HEK293 (cell line): Measurements from ENCODE around the gene ANXA10.

ENCODE experiments used
- CTCF ChIA-PET: fragments of 350-600 bp; formaldehyde crosslinking; extraction: SDS; loops from one replicate; lab custom pipeline; 2021; ENCODE audit warnings: antibody characterized with exemption; lab: Yijun Ruan, JAX
- POLR2A ChIA-PET: fragments of 300-600 bp; formaldehyde crosslinking; extraction: SDS; loops from one replicate; lab custom pipeline; 2020; ENCODE audit warnings: antibody characterized with exemption, inconsistent platforms; lab: Yijun Ruan, JAX
- H3K27ac ChIP-seq: fragments of 200-500 bp; sonication (Bioruptor generic); 2 replicates; pipeline ENCODE4 v1.5.1; 2014; ENCODE audit warnings: low read depth, low read length, control low read depth, inconsistent platforms; ENCODE audit errors: extremely low read depth
- H3K36me3 ChIP-seq, 2 experiments: fragments of 200-500 bp in 1 of 2; sonication (Bioruptor generic) in 1 of 2; 1 replicate in 1 of 2; 2 replicates in 1 of 2; pipeline ENCODE4 v1.5.1; 2014 to 2017; ENCODE audit warnings: inconsistent platforms in 2 of 2, low read length in 2 of 2; ENCODE audit not compliant: control insufficient read depth in 2 of 2, insufficient read depth in 1 of 2
- H3K4me1 ChIP-seq: fragments of 200-500 bp; sonication (Bioruptor generic); 2 replicates; pipeline ENCODE4 v1.5.1; 2014; ENCODE audit warnings: mild to moderate bottlenecking, low read length, inconsistent platforms; ENCODE audit not compliant: control insufficient read depth, insufficient read depth
- H3K4me3 ChIP-seq: 2 replicates; pipeline ENCODE4 v1.5.1; 2011; ENCODE audit warnings: low read depth, mild to moderate bottlenecking, control low read depth, low read length, moderate library complexity
- H3K9me3 ChIP-seq: fragments of 200-500 bp; sonication (Bioruptor generic); 2 replicates; pipeline ENCODE4 v1.5.1; 2014; ENCODE audit warnings: low read depth, low read length, inconsistent platforms; ENCODE audit not compliant: control insufficient read depth, insufficient read depth
- FEZF1 ChIP-seq: fragments of 450-650 bp; formaldehyde crosslinking; IDR thresholded peaks from 2 replicates; pipeline ENCODE4 v1.5.1; 2016; ENCODE audit warnings: missing biosample characterization, missing genetic modification characterization
- GLIS1 ChIP-seq: fragments of 450-650 bp; formaldehyde crosslinking; IDR thresholded peaks from 2 replicates; pipeline ENCODE4 v1.5.1; 2016; ENCODE audit warnings: missing biosample characterization, missing genetic modification characterization
- HOXC10 ChIP-seq: sonication (generic); formaldehyde crosslinking; IDR thresholded peaks from 2 replicates; pipeline ENCODE4 v1.8.1; 2023; ENCODE audit warnings: mild to moderate bottlenecking, missing genetic modification reagents
- IKZF3 ChIP-seq: fragments of 450-650 bp; IDR thresholded peaks from 2 replicates; pipeline ENCODE4 v1.5.0; 2018; ENCODE audit warnings: missing biosample characterization, mild to moderate bottlenecking, missing genetic modification characterization, moderate library complexity
- KLF8 ChIP-seq: fragments of 450-650 bp; formaldehyde crosslinking; IDR thresholded peaks from 2 replicates; pipeline ENCODE4 v1.5.1; 2016; ENCODE audit warnings: missing biosample characterization, missing genetic modification characterization
- MEIS1 ChIP-seq: sonication (generic); formaldehyde crosslinking; IDR thresholded peaks from 2 replicates; pipeline ENCODE4 v1.8.1; 2022; ENCODE audit warnings: missing genetic modification reagents, mild to moderate bottlenecking, borderline replicate concordance
- SP7 ChIP-seq: fragments of 450-650 bp; formaldehyde crosslinking; IDR thresholded peaks from 2 replicates; pipeline ENCODE4 v1.5.1; 2016; ENCODE audit warnings: missing biosample characterization, missing genetic modification characterization
- YY1 ChIP-seq: fragments of 450-650 bp; formaldehyde crosslinking; IDR thresholded peaks from 2 replicates; pipeline ENCODE4 v1.5.1; 2018; ENCODE audit warnings: missing biosample characterization, missing genetic modification characterization
- ZIC2 ChIP-seq: fragments of 450-650 bp; formaldehyde crosslinking; IDR thresholded peaks from 2 replicates; pipeline ENCODE4 v1.5.1; 2016; ENCODE audit warnings: missing biosample characterization, missing genetic modification characterization
- ZNF169 ChIP-seq: fragments of 450-650 bp; formaldehyde crosslinking; IDR thresholded peaks from 2 replicates; pipeline ENCODE4 v1.5.1; 2016; ENCODE audit warnings: missing biosample characterization, missing genetic modification characterization
- ZNF354C ChIP-seq: fragments of 450-650 bp; formaldehyde crosslinking; IDR thresholded peaks from 2 replicates; pipeline ENCODE4 v1.5.1; 2016; ENCODE audit warnings: missing biosample characterization, missing genetic modification characterization, low read depth, borderline replicate concordance
- ZNF501 ChIP-seq: fragments of 450-650 bp; formaldehyde crosslinking; IDR thresholded peaks from 2 replicates; pipeline ENCODE4 v1.5.1; 2016; ENCODE audit warnings: missing biosample characterization, missing genetic modification characterization
- ZNF692 ChIP-seq: fragments of 450-650 bp; formaldehyde crosslinking; IDR thresholded peaks from 2 replicates; pipeline ENCODE4 v1.5.1; 2016; ENCODE audit warnings: missing biosample characterization, missing genetic modification characterization
- TF ChIP-seq, protein P1 (sequence below): fragments of 450-650 bp; formaldehyde crosslinking; conservative IDR thresholded peaks from 2 replicates; pipeline ENCODE4 v1.5.1; 2016; ENCODE audit warnings: low read depth, missing biosample characterization, missing genetic modification characterization
- TF ChIP-seq, protein P2 (sequence below): fragments of 450-650 bp; formaldehyde crosslinking; IDR thresholded peaks from 2 replicates; pipeline ENCODE4 v1.5.1; 2017; ENCODE audit warnings: missing biosample characterization, missing genetic modification characterization
- TF ChIP-seq, protein P3 (sequence below): fragments of 450-650 bp; formaldehyde crosslinking; optimal IDR thresholded peaks from 2 replicates; pipeline ENCODE3; 2016; ENCODE audit warnings: missing biosample characterization, mild to moderate bottlenecking, missing genetic modification characterization

Gene ANXA10

GRCh38 chr4:168150420-168151050 lies 58.2 kb downstream of the ANXA10 start:
- Histone ChIP-seq H3K4me3 (no peak overlapping the region), H3K4me1 (no peaks in the 10 kb centered on the region), H3K9me3 (no peaks in the 10 kb centered on the region), H3K27ac (no peak overlapping the region), H3K36me3 (no peaks in the 10 kb centered on the region)
- POLR2A ChIA-PET, result no interaction called here
- CTCF ChIA-PET, result interaction anchor here (0.6 kb wide), 1 partner anchor 1029 kb away, joined by 4 read pairs; no protein-coding TSS in a partner anchor
- TF ChIP-seq, protein P1, sequence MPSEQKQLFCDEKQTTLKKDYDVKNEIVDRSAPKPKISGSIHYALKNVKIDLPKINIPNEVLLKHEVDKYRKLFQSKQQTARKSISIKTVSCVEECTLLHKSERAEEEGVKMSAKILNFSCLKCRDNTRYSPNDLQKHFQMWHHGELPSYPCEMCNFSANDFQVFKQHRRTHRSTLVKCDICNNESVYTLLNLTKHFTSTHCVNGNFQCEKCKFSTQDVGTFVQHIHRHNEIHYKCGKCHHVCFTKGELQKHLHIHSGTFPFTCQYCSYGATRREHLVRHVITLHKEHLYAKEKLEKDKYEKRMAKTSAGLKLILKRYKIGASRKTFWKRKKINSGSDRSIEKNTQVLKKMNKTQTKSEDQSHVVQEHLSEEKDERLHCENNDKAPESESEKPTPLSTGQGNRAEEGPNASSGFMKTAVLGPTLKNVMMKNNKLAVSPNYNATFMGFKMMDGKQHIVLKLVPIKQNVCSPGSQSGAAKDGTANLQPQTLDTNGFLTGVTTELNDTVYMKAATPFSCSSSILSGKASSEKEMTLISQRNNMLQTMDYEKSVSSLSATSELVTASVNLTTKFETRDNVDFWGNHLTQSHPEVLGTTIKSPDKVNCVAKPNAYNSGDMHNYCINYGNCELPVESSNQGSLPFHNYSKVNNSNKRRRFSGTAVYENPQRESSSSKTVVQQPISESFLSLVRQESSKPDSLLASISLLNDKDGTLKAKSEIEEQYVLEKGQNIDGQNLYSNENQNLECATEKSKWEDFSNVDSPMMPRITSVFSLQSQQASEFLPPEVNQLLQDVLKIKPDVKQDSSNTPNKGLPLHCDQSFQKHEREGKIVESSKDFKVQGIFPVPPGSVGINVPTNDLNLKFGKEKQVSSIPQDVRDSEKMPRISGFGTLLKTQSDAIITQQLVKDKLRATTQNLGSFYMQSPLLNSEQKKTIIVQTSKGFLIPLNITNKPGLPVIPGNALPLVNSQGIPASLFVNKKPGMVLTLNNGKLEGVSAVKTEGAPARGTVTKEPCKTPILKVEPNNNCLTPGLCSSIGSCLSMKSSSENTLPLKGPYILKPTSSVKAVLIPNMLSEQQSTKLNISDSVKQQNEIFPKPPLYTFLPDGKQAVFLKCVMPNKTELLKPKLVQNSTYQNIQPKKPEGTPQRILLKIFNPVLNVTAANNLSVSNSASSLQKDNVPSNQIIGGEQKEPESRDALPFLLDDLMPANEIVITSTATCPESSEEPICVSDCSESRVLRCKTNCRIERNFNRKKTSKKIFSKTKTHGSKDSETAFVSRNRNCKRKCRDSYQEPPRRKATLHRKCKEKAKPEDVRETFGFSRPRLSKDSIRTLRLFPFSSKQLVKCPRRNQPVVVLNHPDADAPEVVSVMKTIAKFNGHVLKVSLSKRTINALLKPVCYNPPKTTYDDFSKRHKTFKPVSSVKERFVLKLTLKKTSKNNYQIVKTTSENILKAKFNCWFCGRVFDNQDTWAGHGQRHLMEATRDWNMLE (tag by site-specific recombination), result no peak

- no peak for TF ChIP-seq HOXC10 (CRISPR knock-in tag)
- Histone ChIP-seq H3K4me3 (no peak overlapping the region), H3K9me3 (no peaks in the 10 kb centered on the region), H3K27ac (no peak overlapping the region), H3K36me3 (no peaks in the 10 kb centered on the region), H3K4me1 (no peaks in the 10 kb centered on the region)
- POLR2A ChIA-PET, result no interaction called here
- CTCF ChIA-PET, result no interaction called here
Observed at GRCh38 chr4:168151327-168151726, 59.0 kb downstream of the ANXA10 start.

- H3K9me3 ChIP-seq, result no peaks in the 10 kb centered on the region
- TF ChIP-seq IKZF3 (tag by site-specific recombination) (no peak), MEIS1 (CRISPR knock-in tag) (no peak), GLIS1 (no peak)
- CTCF ChIA-PET, result interaction anchor here (0.6 to 1.5 kb wide), 12 partner anchors 9 to 1560 kb away, joined by 3 to 12 read pairs (median 4); no protein-coding TSS in a partner anchor
- H3K36me3 ChIP-seq, result no peaks in the 10 kb centered on the region
- H3K4me1 ChIP-seq, result no peaks in the 10 kb centered on the region
- no peak overlapping the region for H3K4me3 ChIP-seq
- H3K27ac ChIP-seq, result no peak overlapping the region
- POLR2A ChIA-PET, result no interaction called here
Observed at GRCh38 chr4:168152837-168153500, 60.6 kb downstream of the ANXA10 start.

GRCh38 chr4:168153596-168154440 lies 61.5 kb downstream of the ANXA10 start:
- no peaks in the 10 kb centered on the region for H3K36me3 ChIP-seq
- ChIA-PET CTCF (interaction anchor here (0.6 to 1.5 kb wide), 15 partner anchors 9 to 1657 kb away, joined by 3 to 12 read pairs (median 4); no protein-coding TSS in a partner anchor), POLR2A (no interaction called here)
- no peaks in the 10 kb centered on the region for H3K9me3 ChIP-seq
- no peak overlapping the region for H3K4me3 ChIP-seq
- no peaks in the 10 kb centered on the region for H3K4me1 ChIP-seq
- no peak overlapping the region for H3K27ac ChIP-seq
- TF ChIP-seq ZNF692 (tag by site-specific recombination) (0 out of 2 replicates have a peak, but pooled peaks have one; percentile 13), ZIC2 (tag by site-specific recombination) (no peak), FEZF1 (tag by site-specific recombination) (no peak), SP7 (tag by site-specific recombination) (0 out of 2 replicates have a peak, but pooled peaks have one; percentile 23), ZNF501 (tag by site-specific recombination) (no peak), ZNF354C (tag by site-specific recombination) (no peak), KLF8 (tag by site-specific recombination) (no peak), YY1 (tag by site-specific recombination) (no peak), ZNF169 (tag by site-specific recombination) (no peak)
- TF ChIP-seq, protein P2, sequence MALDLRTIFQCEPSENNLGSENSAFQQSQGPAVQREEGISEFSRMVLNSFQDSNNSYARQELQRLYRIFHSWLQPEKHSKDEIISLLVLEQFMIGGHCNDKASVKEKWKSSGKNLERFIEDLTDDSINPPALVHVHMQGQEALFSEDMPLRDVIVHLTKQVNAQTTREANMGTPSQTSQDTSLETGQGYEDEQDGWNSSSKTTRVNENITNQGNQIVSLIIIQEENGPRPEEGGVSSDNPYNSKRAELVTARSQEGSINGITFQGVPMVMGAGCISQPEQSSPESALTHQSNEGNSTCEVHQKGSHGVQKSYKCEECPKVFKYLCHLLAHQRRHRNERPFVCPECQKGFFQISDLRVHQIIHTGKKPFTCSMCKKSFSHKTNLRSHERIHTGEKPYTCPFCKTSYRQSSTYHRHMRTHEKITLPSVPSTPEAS (tag by site-specific recombination), result peak; percentile 86
- TF ChIP-seq, protein P3, sequence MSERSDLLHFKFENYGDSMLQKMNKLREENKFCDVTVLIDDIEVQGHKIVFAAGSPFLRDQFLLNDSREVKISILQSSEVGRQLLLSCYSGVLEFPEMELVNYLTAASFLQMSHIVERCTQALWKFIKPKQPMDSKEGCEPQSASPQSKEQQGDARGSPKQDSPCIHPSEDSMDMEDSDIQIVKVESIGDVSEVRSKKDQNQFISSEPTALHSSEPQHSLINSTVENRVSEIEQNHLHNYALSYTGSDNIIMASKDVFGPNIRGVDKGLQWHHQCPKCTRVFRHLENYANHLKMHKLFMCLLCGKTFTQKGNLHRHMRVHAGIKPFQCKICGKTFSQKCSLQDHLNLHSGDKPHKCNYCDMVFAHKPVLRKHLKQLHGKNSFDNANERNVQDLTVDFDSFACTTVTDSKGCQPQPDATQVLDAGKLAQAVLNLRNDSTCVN (tag by site-specific recombination), result peak; percentile 55
